NCI-H1092 (cell line): ENCODE data around the gene LCE5A.
"Not testable (repeated sequence)": the region's sequence is repeated elsewhere in the genome, so short reads cannot be mapped to it uniquely, and the experiment has no call there.

ENCODE experiments used
- DNase-seq: peaks from one replicate; lab custom pipeline; 2025; lab: John Stamatoyannopoulos, UW

LCE5A gene, protein sequence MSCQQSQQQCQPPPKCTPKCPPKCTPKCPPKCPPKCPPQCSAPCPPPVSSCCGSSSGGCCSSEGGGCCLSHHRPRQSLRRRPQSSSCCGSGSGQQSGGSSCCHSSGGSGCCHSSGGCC

DNA sequence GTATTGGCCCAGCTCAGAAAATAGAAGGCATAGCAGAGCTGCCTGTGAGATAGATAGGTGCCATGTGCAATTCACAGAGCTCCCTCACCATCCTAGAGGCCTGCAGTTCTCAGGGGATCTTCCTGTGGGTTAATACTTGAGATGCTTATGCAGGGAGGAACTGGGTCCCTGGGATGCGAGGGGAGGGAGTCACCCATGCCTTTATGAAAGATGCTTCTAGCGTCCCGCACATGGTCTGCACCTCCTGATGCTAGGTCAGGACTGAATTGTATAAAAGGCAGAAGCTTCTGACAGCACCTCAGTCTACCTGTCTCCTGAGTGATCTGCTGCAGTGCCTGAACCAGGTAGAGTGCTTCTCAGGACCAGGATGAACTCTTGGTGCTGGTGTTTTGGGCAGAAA is at the start of gene LCE5A:
Gene LCE5A (plus strand): TSS at position 301 of the 400 bp plus-strand sequence. CDS start 732 bp downstream, outside the sequence.
- DNase-seq, result no peak

- DNase-seq, result no peak
Measured at GRCh38 chr1:152461544-152461943, 49.1 kb upstream of the LCE5A start.

GRCh38 chr1:152462636-152463035 is 48.0 kb upstream of the LCE5A start:
- DNase-seq, result no peak

- no peak for DNase-seq
Measured at GRCh38 chr1:152466217-152466616, 44.4 kb upstream of the LCE5A start.

DNA sequence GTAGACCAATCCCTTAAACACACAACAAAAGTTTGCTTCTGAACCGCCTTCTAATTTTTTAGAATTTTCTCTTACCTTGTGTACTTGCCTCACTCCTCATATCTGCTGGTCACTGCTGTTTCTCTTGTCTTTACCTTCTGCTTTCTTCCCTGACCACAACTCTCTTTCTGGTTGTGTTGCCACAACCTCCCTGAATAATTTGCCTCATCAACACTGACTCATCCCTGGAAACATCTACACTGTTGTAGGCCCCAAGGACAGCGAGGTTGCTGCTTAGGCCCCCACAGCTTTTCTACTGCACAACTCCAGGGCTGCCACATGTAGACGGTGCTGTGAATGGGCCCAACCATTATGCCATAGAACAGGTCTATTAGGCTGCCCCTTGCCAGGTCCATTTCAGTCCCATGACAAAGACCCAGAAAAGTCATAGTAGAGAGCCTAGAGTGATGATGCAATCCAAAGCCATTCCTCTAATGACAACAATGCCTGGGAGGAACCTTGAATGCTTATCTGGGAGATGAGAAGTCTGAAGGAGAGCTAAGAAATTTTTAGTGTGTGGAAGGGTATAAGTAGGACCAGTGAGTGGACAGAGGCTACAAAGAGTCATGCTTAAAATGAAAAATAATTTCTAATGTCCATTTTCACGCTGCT is 36.6 kb upstream of the LCE5A start:
- no peak for DNase-seq

GRCh38 chr1:152479792-152480595 is 30.6 kb upstream of the LCE5A start:
- DNase-seq, result no peak

DNA sequence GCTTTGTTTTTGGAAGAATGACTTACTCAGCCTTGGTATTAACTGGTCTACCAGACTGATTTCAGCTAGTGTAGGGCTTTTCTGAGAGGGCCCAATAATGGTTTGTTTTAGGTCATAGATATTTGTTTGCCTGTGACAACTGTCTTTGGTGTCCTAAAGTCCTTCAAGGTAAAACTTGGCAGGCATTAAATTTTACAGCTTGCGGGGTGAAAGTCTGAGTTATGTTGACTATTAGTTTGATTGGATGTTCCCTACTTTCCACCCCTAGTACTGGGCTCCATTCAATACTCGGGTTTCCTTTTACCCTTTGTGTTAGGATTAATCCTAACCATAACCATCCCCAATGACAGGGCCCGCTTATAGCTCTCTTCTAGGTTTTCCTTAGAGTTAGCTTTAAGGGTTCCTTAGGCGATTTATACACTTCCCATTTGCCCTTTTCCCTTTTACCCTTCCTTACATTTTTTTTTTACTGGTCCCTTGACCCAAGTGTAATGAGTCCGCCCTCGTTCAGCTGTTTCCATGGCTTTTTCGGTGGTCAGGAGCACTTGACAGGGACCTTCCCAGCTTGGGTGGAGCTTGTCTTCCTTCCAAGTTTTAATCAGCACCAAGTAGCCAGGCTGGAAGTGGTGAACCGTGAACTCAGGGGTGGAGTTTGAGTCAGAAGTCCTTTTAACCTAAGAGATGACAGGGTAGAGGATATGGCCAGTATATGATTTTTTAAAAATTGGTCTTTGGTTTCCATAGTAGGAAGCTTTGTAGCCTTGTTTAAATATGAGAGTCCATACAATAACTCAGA is 28.5 kb upstream of the LCE5A start:
- no peak for DNase-seq

GRCh38 chr1:152486400-152487006 is 24.1 kb upstream of the LCE5A start:
- no peak for DNase-seq

GRCh38 chr1:152487871-152488270 is 22.7 kb upstream of the LCE5A start:
- no peak for DNase-seq

DNA sequence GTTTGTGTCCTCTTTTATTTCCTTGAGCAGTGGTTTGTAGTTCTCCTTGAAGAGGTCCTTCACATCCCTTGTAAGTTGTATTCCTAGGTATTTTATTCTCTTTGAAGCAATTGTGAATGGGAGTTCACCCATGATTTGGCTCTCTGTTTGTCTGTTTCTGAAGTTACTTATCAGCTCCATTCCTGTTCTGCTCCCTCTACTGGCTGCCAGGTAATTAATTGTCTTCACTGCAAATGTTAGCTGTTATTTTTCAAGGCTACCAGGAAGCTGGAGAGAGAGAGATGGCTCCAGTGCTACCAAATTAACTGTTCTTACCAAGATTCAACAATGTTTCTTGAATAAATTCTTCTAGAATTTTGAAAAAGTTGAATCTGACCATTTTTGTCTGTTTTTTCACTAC is 19.1 kb upstream of the LCE5A start:
- not testable (repeated sequence) for DNase-seq

DNA sequence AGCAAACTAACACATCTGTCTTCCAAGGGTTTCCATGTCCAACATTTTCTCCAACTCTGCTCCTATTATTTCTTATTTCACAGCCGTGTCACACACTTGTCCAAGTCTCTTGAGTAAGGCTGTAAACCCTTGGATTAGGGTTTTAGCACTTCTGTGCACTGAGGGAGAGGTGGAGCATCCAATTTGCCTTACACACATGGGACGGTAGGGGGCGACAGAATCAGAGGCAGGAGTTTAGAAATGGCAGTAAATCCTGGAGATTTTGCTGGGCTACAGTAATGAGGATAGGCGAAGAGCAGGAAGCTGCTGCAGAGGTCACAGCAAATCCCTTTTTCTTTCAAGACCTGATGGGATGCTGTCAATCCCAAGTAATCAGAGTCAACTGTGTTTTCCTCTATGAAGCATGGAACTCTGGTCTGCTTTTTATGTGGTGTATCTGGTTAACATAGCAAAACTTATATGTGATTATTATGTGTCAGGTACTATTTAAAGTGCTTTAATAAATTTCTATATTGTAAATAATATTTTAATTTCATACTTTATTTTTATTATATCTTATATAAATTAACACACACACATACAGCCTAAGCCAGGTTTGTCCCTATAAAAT is 15.4 kb upstream of the LCE5A start:
- no peak for DNase-seq

GRCh38 chr1:152497273-152497672 is 13.3 kb upstream of the LCE5A start:
- DNase-seq, result no peak

DNA sequence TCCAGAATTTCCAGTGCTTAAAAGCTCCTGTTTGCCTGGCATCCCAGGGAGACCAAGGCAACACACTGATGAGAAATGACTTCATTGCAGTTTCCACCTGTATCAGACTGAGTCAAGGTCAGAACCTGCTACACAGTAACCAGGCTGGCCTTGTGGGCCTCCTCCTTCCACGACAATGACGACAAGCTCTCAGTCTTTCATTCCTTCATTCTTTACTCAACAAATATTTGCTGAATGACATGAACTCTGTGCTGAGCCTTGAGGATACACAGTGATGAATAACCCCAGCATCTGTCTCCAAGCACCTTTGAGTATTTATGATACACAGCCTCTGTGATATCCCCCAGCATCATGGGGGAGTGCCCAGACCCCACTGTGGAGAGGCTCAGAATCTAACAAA is 8.9 kb upstream of the LCE5A start:
- DNase-seq, result no peak

DNA sequence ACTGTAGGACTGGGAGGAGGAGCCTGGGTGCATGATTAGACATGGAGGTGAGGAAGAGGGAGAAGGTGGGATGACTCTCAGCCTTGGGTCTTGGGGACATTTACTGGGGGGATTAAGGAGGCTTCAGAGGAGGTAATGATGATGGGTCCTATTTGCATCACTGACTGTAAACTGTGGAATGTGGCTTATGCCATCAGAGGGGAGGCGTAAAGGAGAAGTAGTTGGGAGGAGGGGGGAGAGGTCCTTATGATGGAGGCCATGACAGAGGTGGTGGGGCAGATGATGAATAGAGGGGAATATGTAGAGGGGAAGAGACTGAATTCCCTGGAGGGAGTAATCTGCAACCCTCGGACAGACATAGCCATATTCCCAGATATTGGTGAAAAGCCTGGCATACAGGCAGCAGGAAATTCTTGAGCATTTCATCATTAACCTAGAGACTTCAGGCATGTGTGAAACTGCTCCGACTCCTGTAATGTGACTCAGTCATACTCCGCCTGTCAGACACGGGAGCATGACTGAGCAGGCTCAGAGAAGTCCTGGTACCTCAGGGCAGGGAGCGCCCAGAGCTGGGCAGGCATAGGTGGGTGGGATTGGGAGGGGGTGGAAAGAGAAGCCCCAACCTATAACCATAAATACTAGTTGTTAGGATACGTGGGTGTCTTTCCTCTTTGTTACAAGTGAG is 8.0 kb upstream of the LCE5A start:
- no peak for DNase-seq

DNA sequence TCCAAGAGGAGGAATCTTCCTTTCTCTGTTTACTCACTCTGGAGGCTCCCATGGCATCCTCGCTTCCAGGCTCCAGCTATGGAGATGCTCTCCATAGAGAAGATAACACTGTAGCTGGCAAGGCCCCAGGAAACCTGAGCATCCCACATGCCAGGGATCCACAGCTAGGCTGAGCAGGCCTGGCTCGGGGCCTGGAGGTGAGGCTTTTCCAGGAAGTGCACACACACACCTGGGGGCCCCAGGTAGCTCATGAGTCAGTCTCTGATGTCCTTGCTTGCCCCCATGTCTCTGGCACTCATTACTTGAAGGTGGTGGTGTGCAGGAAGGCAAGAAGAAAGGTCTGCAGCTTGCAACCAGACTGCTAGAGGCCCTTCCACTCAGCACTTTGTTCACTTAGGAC is 5.5 kb upstream of the LCE5A start:
- no peak for DNase-seq

DNA sequence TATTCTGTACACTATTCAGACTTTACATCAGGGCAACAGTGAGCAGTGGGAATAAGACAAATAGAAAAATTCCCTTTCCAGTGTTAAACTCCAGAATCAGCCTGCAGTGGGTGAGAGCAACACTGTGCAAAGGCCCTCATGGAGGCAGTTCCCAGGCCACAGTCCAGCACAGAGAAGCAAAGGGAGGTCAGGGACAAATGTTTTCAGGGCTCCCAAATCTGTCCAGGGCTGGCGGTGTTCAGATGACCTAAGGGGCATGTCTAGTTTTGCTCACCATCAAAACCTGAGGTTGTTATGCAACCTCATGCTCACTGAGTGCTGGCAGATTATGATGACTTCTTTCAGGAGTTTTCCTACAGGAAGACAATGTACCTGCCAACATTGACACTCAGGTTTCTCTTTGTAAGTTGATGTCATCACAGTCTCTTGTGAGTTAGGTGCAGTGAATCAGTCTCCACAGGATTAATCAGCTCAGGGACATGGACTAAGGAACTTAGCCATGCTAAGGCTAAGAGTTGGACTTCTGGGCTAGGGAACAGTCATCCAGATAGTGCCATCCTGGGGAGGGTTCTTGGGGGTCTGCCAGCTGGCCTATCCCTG is 3.6 kb upstream of the LCE5A start:
- no peak for DNase-seq

- DNase-seq, result no peak
Measured at GRCh38 chr1:152511596-152511995, 993 bp downstream of the LCE5A start.

GRCh38 chr1:152513081-152513480 is 2.5 kb downstream of the LCE5A start:
- no peak for DNase-seq

DNA sequence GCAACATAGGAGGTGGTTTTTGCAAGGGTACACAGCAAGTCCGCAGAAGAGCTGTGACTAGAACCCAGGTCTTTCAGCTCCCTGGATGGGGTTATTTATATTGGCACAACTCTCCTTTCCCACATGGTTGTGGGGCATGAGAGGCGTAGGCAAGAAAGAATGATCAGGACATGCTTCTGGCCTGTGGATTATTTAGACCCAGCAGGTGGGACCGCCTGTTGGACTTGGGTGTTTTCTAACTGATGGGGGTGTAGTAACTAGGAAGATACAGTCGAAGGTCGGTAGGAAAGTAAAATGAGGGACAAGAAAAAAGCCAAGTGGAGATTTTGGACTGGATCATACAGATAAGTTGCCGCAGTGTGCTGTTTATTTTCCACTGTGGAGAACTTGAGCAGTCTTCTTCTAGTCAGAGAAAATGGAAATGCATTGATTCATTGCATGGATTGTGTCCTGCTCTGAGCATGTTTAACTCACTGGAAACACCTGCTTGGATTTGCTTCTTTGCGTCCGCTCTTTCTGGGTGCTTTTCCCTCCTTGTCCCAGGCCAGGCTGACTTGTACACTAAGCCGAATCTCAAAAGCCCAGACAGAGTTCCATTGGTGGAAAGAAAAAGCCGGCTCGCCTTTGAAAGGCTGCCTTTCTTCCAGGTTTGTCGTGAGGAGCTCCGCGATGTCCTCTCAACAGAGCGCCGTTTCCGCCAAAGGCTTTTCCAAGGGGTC is 4.3 kb downstream of the LCE5A start:
- no peak for DNase-seq

- DNase-seq, result no peak
Measured at GRCh38 chr1:152515434-152515783, 4.8 kb downstream of the LCE5A start.
